ENCODE results near the gene PLB1.

- TF ChIP-seq CTCF (IDR thresholded peaks at IDR 0.05; ENCODE audit: poor library complexity, severe bottlenecking) (no peak), TAF1 (IDR thresholded peaks at IDR 0.05; ENCODE audit: low read depth) (no peak), EP300 (conservative IDR thresholded peaks at IDR 0.05; ENCODE audit: poor library complexity, severe bottlenecking) (no peak), POLR2AphosphoS5 (IDR thresholded peaks at IDR 0.05) (no peak)
Measured at GRCh38 chr2:28629910-28630309, 134.1 kb downstream of the PLB1 start.

Data from neural cell (in vitro differentiated cells).